Islet precursor cell (in vitro differentiated cells): ENCODE results near the gene RAD51B.
A peak's percentile ranks its signal among the peaks of the same experiment; 100 is the strongest.

Experiments
- DNase-seq: peaks from one replicate; pipeline ENCODE4 v3.0.0-alpha.2; 2018

Gene RAD51B

GRCh38 chr14:68619790-68620574 lies 800.4 kb downstream of the RAD51B start:
- peak; percentile 92 for DNase-seq

GRCh38 chr14:68621400-68622365 lies 802.1 kb downstream of the RAD51B start:
- peak; percentile 38 for DNase-seq

GRCh38 chr14:68622856-68623255 lies 803.3 kb downstream of the RAD51B start:
- DNase-seq = no peak

- no peak for DNase-seq
Observed at GRCh38 chr14:68623307-68623706, 803.7 kb downstream of the RAD51B start.

- no peak for DNase-seq
Observed at GRCh38 chr14:68623826-68624225, 804.2 kb downstream of the RAD51B start.

- DNase-seq = peak; percentile 43
Observed at GRCh38 chr14:68624541-68625220, 805.1 kb downstream of the RAD51B start.

GRCh38 chr14:68625366-68626090 lies 805.9 kb downstream of the RAD51B start:
- DNase-seq = no peak

GRCh38 chr14:68626386-68626785 lies 806.8 kb downstream of the RAD51B start:
- DNase-seq = peak; percentile 32

- DNase-seq = peak; percentile 47
Observed at GRCh38 chr14:68627050-68627867, 807.7 kb downstream of the RAD51B start.

GRCh38 chr14:68627868-68628604 lies 808.5 kb downstream of the RAD51B start:
- peak; percentile 94 for DNase-seq

- DNase-seq = peak; percentile 97
Observed at GRCh38 chr14:68628605-68629310, 809.2 kb downstream of the RAD51B start.

GRCh38 chr14:68630081-68630571 lies 810.5 kb downstream of the RAD51B start:
- DNase-seq = peak; percentile 61

GRCh38 chr14:68630611-68631393 lies 811.2 kb downstream of the RAD51B start:
- no peak for DNase-seq

- peak; percentile 46 for DNase-seq
Observed at GRCh38 chr14:68631394-68632053, 811.9 kb downstream of the RAD51B start.

GRCh38 chr14:68632054-68632895 lies 812.7 kb downstream of the RAD51B start:
- peak; percentile 48 for DNase-seq

- peak; percentile 71 for DNase-seq
Observed at GRCh38 chr14:68633131-68633991, 813.8 kb downstream of the RAD51B start.
